Upper lobe of left lung (tissue), 6 donors: ENCODE results near the gene RNU1-4. TPM values are rescaled to one million over a fixed set of nuclear protein-coding genes. Genes with fewer than 3 reads are reported as not detected.
"Not testable (repeated sequence)": the region's sequence is repeated elsewhere in the genome, so short reads cannot be mapped to it uniquely, and the experiment has no call there.

Experiments used
- ATAC-seq, 2 donors: fragments of 200-7000 bp; cut with Tn5 transposase; one replicate each; pipeline ENCODE4 v1.9.1; 2022; ENCODE audit warnings: mild to moderate bottlenecking in 2 of 2, moderate library complexity in 2 of 2; ENCODE audit not compliant: low FRiP score in 2 of 2
- DNase-seq, 2 donors: peaks; one replicate each; pipeline ENCODE4 v3.0.0-alpha.2; 2019 to 2020
- H3K27ac ChIP-seq, 4 donors: fragments of 200-600 bp; sonication (generic); one replicate each; pipeline ENCODE4 v1.5.1; 2016 to 2019
- H3K27me3 ChIP-seq, 4 donors: fragments of 200-600 bp; sonication (generic); one replicate each; pipeline ENCODE4 v1.5.1; 2017 to 2019
- H3K36me3 ChIP-seq, 4 donors: fragments of 200-600 bp; sonication (generic); one replicate each; pipeline ENCODE4 v1.5.1; 2016 to 2019
- H3K4me1 ChIP-seq, 4 donors: fragments of 200-600 bp; sonication (generic); one replicate each; pipeline ENCODE4 v1.5.1; 2018 to 2019
- H3K4me3 ChIP-seq, 4 donors: fragments of 200-600 bp; sonication (generic); one replicate each; pipeline ENCODE4 v1.5.1; 2017 to 2019; ENCODE audit warnings: mild to moderate bottlenecking in 2 of 4, moderate library complexity in 1 of 4
- H3K9me3 ChIP-seq, 4 donors: fragments of 200-600 bp; sonication (generic); one replicate each; pipeline ENCODE4 v1.5.1; 2018 to 2019
- WGBS, 2 donors: methylation state at CpG; one replicate each; pipeline ENCODE4 v1.1.5; 2017 to 2018; 5-methylcytosine and 5-hydroxymethylcytosine counted together
- total RNA-seq, 6 donors: library from RNA; depleted of rRNA in 4 of 6; stranded (reverse); fragments of >200 nt in 4 of 6; gene quantifications; one replicate each; pipeline versions ENCODE4 v1.1.0 to v1.2.1, GENCODE V29; 2016 to 2021
- donor health status: DM: no; HTN: no; CAD: no; lungs with moderate emphysema.
- donor health status: DM: no; HTN: yes; CAD: no; lungs with severe emphysema.

The RNU1-4 gene
- total RNA-seq = over 10,000 TPM in 1 of 6 donors, 1,000 to 10,000 TPM in 2, under 1 TPM in 3; under 0.01 to 14,413 (median 1,360) TPM

DNA sequence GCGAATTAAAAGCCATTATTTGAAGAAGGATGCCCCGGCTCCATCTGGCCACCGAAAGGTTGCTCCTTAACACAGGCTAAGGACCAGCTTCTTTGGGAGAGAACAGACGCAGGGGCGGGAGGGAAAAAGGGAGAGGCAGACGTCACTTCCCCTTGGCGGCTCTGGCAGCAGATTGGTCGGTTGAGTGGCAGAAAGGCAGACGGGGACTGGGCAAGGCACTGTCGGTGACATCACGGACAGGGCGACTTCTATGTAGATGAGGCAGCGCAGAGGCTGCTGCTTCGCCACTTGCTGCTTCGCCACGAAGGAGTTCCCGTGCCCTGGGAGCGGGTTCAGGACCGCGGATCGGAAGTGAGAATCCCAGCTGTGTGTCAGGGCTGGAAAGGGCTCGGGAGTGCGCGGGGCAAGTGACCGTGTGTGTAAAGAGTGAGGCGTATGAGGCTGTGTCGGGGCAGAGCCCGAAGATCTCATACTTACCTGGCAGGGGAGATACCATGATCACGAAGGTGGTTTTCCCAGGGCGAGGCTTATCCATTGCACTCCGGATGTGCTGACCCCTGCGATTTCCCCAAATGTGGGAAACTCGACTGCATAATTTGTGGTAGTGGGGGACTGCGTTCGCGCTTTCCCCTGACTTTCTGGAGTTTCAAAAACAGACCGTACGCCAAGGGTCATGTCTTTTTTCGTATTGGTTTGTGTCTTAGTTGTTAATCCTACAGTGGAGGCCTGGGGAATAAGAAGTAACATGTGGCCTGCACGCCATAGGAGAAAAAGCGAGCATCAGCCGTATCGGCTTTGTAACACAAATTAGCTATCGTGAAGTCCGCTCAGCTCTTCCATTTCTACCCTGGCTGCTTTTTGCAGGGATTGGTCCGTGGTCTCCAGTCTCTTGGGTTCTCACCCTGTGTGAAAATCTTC is at the start of gene RNU1-4:
RNU1-4 (plus strand) TSS at position 470 of the 918 bp plus-strand sequence.
- not testable (repeated sequence) for H3K27ac ChIP-seq, H3K4me3 ChIP-seq, H3K36me3 ChIP-seq, H3K27me3 ChIP-seq, H3K4me1 ChIP-seq, DNase-seq, H3K9me3 ChIP-seq
- peak; percentile 91 to 97 for ATAC-seq
- WGBS, 2 donors = no CpG with 5 or more reads among the region's 46 CpGs

GRCh38 chr1:16690971-16691682 is 49.2 kb upstream of the RNU1-4 start:
- H3K27me3 ChIP-seq, H3K4me1 ChIP-seq, H3K36me3 ChIP-seq, DNase-seq, H3K4me3 ChIP-seq, H3K27ac ChIP-seq, H3K9me3 ChIP-seq: not testable (repeated sequence)
- peak in 1 of 2 donors; percentile 58 for ATAC-seq
- WGBS, 2 donors = 93% methylated on average over 5 of the region's 13 CpGs; no CpG with 5 or more reads in 1 of the 2 donors

GRCh38 chr1:16692283-16692682 is 48.0 kb upstream of the RNU1-4 start:
- not testable (repeated sequence) for H3K9me3 ChIP-seq, H3K4me3 ChIP-seq, H3K4me1 ChIP-seq, DNase-seq, H3K27me3 ChIP-seq, H3K36me3 ChIP-seq, ATAC-seq, H3K27ac ChIP-seq
- WGBS, 2 donors = 10% methylated on average over 19 of the region's 39 CpGs; no CpG with 5 or more reads in 1 of the 2 donors

- WGBS, 2 donors = no CpG with 5 or more reads among the region's 79 CpGs
- H3K9me3 ChIP-seq, H3K27me3 ChIP-seq, H3K36me3 ChIP-seq, H3K27ac ChIP-seq, H3K4me1 ChIP-seq, H3K4me3 ChIP-seq: not testable (repeated sequence)
- peak in 1 of 2 donors; percentile 73 for DNase-seq
- peak in 1 of 2 donors; percentile 42 for ATAC-seq
Measured at GRCh38 chr1:16692717-16693448, 47.4 kb upstream of the RNU1-4 start.

GRCh38 chr1:16693449-16694307 is 46.6 kb upstream of the RNU1-4 start:
- not testable (repeated sequence) for H3K27ac ChIP-seq, H3K4me1 ChIP-seq, H3K9me3 ChIP-seq, H3K27me3 ChIP-seq, H3K4me3 ChIP-seq, H3K36me3 ChIP-seq
- peak in 1 of 2 donors; percentile 46 for ATAC-seq
- WGBS, 2 donors = 60% methylated on average over 33 of the region's 96 CpGs; no CpG with 5 or more reads in 1 of the 2 donors
- DNase-seq = peak in 1 of 2 donors; percentile 76

GRCh38 chr1:16694308-16694702 is 46.0 kb upstream of the RNU1-4 start:
- H3K4me1 ChIP-seq, H3K36me3 ChIP-seq, H3K27ac ChIP-seq, ATAC-seq, H3K4me3 ChIP-seq, DNase-seq, H3K27me3 ChIP-seq, H3K9me3 ChIP-seq: not testable (repeated sequence)
- no CpG with 5 or more reads among the region's 16 CpGs for WGBS, 2 donors

DNA sequence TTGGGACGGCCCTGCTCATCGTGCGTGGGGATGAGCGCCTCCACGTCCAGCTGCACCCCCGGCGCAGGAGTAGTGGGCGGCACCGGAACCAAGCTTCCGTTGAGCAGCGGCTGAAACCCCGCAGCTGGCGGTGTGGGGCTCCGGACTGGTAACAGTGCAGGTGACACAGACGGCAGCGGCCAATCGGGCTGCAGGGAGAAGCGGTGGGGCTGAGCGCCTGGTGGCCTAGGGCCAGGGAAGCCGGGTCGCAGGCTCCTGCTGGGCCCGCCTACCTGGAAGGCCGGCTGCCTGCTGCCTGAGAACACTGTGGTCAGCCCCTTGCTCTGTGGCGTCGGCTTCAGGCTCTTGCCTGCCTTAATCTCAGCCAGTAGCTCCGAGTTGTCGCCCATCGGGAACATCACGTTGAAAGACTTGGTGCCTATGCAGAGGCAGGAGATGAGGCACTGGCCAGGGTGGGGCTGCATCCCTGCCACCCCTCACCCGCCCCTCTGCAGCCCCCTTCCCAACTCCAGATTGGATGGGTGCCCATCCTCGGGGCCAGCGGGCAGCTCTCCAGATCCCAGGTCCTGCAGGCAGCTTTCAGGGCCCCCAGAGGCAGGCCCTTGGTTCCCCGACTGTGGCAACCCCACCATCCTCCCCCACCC is 43.7 kb upstream of the RNU1-4 start:
- not testable (repeated sequence) for H3K4me1 ChIP-seq, H3K4me3 ChIP-seq, H3K27ac ChIP-seq, H3K36me3 ChIP-seq, H3K9me3 ChIP-seq, ATAC-seq
- DNase-seq = peak in 1 of 2 donors; percentile 65
- WGBS, 2 donors = 0 to 37% methylated on average over 1 to 25 of the region's 33 CpGs
- peaks cover 0 to 10% (median 1%) of the 10 kb centered on the region in 4 donors for H3K27me3 ChIP-seq

DNA sequence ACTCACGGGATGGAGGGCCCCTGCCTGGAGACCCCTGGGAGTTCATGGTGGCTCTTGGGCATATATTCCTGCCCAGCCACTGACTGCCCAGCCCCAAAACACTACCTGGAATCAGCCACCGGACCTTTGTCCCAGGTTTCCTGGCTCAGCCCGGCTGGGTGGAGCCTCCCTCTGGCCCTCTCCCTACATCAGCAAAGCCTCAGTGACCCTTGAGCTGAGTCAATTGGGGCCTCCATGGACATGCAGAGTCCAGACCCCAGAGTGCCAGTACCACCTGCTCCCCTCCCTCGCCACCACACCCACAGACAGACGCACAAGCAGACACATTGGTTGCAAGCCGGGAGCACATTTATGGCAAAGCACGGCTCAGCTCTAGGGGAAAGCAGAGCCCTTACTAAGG is 43.2 kb upstream of the RNU1-4 start:
- not testable (repeated sequence) for H3K36me3 ChIP-seq, H3K27ac ChIP-seq, ATAC-seq, H3K4me3 ChIP-seq, H3K9me3 ChIP-seq, H3K4me1 ChIP-seq, DNase-seq
- H3K27me3 ChIP-seq = peaks cover 0 to 10% (median 1%) of the 10 kb centered on the region in 4 donors
- 83% methylated on average over 2 of the region's 7 CpGs; no CpG with 5 or more reads in 1 of the 2 donors for WGBS, 2 donors

DNA sequence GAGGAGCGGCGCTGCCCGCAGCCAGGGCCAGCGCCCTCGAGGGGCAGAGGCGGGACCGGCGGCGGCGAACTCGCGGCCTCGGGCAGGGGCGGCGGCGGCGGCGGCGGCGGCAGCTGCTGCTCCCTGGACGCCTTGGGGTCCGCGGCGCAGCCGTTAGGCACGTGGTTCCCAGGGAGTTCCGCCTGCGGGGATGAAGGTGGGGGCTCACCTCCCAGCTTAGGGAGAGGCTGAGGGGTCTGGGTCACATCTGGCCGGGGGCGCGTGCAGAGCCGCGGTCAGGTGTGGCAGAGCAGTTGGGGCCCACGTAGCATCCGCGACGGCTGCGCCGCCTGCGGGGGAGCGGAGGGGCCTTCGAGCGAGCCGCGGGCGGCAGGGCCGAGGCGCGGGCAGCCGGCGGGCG is 40.9 kb upstream of the RNU1-4 start:
- not testable (repeated sequence) for H3K36me3 ChIP-seq, H3K27me3 ChIP-seq, H3K4me1 ChIP-seq, H3K4me3 ChIP-seq, ATAC-seq, H3K9me3 ChIP-seq, H3K27ac ChIP-seq
- DNase-seq = peak in 1 of 2 donors; percentile 73
- 36 to 48% methylated on average over 27 to 32 of the region's 52 CpGs for WGBS, 2 donors

DNA sequence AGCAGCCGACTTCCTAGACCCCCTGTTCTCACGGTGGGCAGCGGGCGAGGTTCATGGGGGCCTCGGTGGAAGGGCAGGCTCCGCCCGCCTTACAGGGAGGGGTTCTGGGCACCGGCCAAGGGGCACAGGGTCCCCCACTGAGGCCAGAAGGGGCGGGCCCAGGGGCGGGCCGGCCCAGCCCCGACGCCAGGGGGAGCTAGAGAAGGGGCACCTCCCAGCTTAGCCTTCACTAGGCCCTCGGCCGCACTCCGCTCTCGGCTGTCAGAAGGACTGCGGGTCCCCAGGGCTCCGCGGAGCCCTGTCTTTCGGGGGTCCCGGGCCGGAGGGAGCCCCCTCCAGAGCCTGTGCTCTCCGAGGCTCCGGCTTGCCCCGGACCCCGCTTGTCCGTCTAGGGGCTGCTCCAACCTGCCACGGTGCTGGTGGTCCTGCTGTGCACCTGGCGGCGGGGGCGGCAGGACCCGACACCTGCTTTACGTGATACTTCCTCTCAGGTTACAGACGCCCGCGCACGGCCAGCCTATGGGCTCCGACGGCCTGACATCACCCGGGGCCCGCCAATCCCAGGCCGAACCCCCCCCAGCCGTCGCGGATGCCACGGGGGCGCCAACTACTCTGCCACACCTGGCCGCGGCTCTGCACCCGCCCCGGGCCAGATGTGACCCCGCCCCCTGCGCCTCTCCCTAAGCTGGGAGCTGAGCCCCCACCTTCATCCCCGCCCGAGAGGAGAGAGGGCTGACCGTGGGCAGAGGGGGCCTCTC is 40.0 kb upstream of the RNU1-4 start:
- not testable (repeated sequence) for H3K36me3 ChIP-seq, H3K9me3 ChIP-seq, DNase-seq, H3K27ac ChIP-seq, H3K4me1 ChIP-seq, H3K4me3 ChIP-seq, ATAC-seq, H3K27me3 ChIP-seq
- WGBS, 2 donors = no CpG with 5 or more reads among the region's 57 CpGs

- not testable (repeated sequence) for H3K36me3 ChIP-seq, ATAC-seq, H3K27me3 ChIP-seq, H3K9me3 ChIP-seq, DNase-seq, H3K4me3 ChIP-seq, H3K4me1 ChIP-seq, H3K27ac ChIP-seq
- no CpG with 5 or more reads among the region's 37 CpGs for WGBS, 2 donors
Measured at GRCh38 chr1:16701189-16701588, 39.1 kb upstream of the RNU1-4 start.
